Activated T-helper 1 cell treated with anti-CD3 and anti-CD28 coated beads, Interleukin-12 subunit alpha, Interleukin-12 subunit beta, Interleukin-2, Interleukin-4 antibody, amounts not matched to agents 30 ng/mL and 10 ng/mL and 1 ng/mL, durations not matched to agents 14 hours and 24 hours and 36 hours (primary cell): ENCODE data around the gene MAP1A. TPM values are rescaled to one million over a fixed set of nuclear protein-coding genes. Genes with fewer than 3 reads are reported as not detected.

ENCODE experiments used
- DNase-seq: peaks from one replicate; pipeline ENCODE4 v3.0.0; 2021; ENCODE audit warnings: low spot score
- H3K27ac Mint-ChIP-seq: one replicate; pipeline ENCODE4 v1.8.0; 2021; ENCODE audit warnings: mild to moderate bottlenecking, mixed read lengths
- H3K27me3 Mint-ChIP-seq: one replicate; pipeline ENCODE4 v1.8.0; 2022; ENCODE audit warnings: mild to moderate bottlenecking, moderate library complexity, mixed read lengths; ENCODE audit not compliant: insufficient read depth
- H3K36me3 Mint-ChIP-seq: one replicate; pipeline ENCODE4 v1.8.0; 2021; ENCODE audit warnings: low read depth, mixed read lengths
- H3K4me1 Mint-ChIP-seq: one replicate; pipeline ENCODE4 v1.8.0; 2021; ENCODE audit warnings: low read depth, mixed read lengths
- H3K4me3 Mint-ChIP-seq: one replicate; pipeline ENCODE4 v1.8.0; 2021; ENCODE audit warnings: mild to moderate bottlenecking, moderate library complexity, mixed read lengths
- H3K9me3 Mint-ChIP-seq: one replicate; pipeline ENCODE4 v1.8.0; 2021; ENCODE audit warnings: mixed read lengths
- intact Hi-C: fragments of 100-400 bp; cut with micrococcal nuclease; formaldehyde crosslinking; loops from one replicate; pipeline ENCODE4 v1.15.1; 2024
- total RNA-seq: library from RNA; stranded (reverse); gene quantifications from 2 replicates; pipeline ENCODE4 v1.2.3, GENCODE V29; 2022

The MAP1A gene
- total RNA-seq = 2.2 and 2.3 TPM in 2 replicates

DNA sequence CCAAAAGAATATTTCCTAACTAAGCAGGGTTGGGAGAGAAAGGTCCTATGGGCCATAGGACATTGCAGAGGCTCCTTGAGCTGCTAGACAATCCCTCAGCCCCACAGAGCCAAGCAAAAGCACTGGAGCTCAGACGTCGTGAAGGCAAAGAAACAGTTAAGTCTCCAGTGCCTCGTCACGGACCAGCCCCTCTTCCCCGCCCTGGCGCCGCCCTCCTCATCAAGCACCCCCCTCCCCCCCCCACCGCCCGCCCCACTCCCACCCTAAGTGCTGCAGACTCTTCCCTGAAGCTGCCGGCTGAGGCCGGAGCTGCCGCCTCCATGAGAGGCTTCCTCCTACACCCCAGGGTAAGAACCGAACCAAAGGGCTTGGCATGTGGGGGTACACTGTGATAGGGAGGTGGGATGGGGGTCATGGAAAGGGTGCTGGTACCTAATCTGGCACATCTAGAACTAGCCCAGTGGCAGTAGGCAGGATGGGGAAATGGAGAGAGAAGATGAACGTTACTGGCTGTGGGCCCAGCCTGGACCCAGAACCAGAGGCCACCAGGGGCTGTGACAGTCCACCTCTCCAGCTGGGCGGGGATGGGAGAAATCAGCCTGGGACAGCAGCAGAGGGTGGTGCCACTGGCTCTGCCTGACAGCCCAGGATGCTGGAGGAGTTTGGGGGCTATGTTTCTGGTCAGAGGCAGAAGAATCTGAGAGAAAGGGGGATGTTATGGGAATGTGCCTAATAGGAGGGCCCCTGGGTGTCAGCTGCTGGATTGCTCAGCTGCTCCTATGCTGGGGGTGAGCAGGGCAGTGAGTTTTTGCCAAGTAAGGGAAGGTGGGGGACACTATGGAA lies at the start of gene MAP1A:
MAP1A (plus strand) TSS at position 255 of the 843 bp plus-strand sequence. CDS start 3,866 bp downstream, outside the sequence.
- peaks cover 10% of the 10 kb centered on the region for H3K27me3 Mint-ChIP-seq
- peak within 1 kb of the TSS; percentile 27 for H3K27ac Mint-ChIP-seq
- peak within 1 kb of the TSS; percentile 62 for H3K4me3 Mint-ChIP-seq
- intact Hi-C loops = loop anchor here (10.0 kb wide), 1 partner anchor 307 kb away; the partner anchor contains the start of genes MFAP1 and WDR76
- H3K36me3 Mint-ChIP-seq = peaks cover 14% of the 10 kb centered on the region
- DNase-seq = no peak
- H3K9me3 Mint-ChIP-seq = no peaks in the 10 kb centered on the region
- peaks cover 57% of the 10 kb centered on the region for H3K4me1 Mint-ChIP-seq

DNA sequence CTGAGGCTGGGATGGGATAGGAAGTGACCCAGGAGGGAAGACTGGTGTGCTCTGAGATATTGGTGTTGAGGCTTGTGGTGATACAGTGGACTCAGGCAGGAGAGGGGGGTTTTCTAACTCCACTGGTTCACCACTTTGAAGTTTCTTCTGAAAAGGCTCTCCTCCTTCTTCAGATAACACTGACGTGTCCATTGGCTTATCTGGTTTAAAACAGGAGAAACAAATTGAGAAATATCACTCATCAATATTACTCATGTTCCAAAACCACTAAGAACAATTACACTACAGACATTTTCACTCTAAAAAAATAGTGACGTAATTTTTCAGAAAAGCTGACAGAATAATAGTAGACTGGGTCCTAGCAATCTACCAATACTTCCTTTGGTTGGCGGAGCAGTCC lies 47.5 kb upstream of the MAP1A start:
- H3K27ac Mint-ChIP-seq = no peak overlapping the region
- no peaks in the 10 kb centered on the region for H3K4me1 Mint-ChIP-seq
- intact Hi-C loops = no loop called here
- no peaks in the 10 kb centered on the region for H3K27me3 Mint-ChIP-seq
- H3K36me3 Mint-ChIP-seq = peaks cover 33% of the 10 kb centered on the region
- H3K4me3 Mint-ChIP-seq = no peak overlapping the region
- DNase-seq = no peak
- H3K9me3 Mint-ChIP-seq = no peaks in the 10 kb centered on the region

DNA sequence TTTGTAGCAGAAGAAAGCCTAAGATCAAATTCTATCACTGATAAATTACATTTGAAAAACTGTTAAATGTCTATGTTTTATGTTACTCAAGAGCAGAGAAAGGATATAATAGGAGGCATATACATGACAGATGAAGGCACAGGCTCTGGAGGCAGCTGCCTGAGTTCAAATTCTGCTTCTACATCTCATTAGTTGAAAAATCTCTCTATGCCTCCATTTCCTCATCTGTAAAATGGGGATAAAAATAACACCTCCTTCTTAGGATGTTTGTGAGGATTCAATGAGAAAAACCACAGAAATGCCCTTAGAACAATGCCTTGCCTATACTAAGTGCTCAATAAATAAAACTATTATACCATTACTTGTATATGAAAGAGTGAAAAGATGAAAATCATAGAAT lies 45.4 kb upstream of the MAP1A start:
- no peak for DNase-seq
- intact Hi-C loops = no loop called here
- H3K4me1 Mint-ChIP-seq = no peaks in the 10 kb centered on the region
- H3K27me3 Mint-ChIP-seq = no peaks in the 10 kb centered on the region
- H3K27ac Mint-ChIP-seq = no peak overlapping the region
- peaks cover 39% of the 10 kb centered on the region for H3K36me3 Mint-ChIP-seq
- no peaks in the 10 kb centered on the region for H3K9me3 Mint-ChIP-seq
- no peak overlapping the region for H3K4me3 Mint-ChIP-seq

DNA sequence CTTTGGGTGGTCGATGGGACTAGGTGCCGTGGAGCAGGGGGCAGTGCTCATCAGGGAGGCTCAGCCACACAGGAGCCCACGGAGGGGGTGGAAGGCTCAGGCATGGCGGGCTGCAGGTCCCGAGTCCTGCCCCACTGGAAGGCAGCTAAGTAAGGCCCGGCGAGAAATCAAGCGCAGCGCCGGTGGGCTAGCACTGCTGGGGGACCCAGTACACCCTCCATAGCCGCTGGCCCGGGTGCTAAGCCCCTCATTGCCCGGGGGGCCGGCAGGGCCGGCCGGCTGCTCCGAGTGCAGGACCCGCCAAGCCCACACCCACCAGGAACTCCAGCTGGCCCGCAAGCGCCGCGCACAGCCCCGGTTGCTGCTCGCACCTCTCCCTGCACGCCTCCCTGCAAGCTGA lies 43.5 kb upstream of the MAP1A start:
- peaks cover 52% of the 10 kb centered on the region for H3K36me3 Mint-ChIP-seq
- no peaks in the 10 kb centered on the region for H3K4me1 Mint-ChIP-seq
- no peaks in the 10 kb centered on the region for H3K9me3 Mint-ChIP-seq
- H3K4me3 Mint-ChIP-seq = no peak overlapping the region
- DNase-seq = no peak
- H3K27ac Mint-ChIP-seq = no peak overlapping the region
- H3K27me3 Mint-ChIP-seq = no peaks in the 10 kb centered on the region
- intact Hi-C loops = no loop called here

DNA sequence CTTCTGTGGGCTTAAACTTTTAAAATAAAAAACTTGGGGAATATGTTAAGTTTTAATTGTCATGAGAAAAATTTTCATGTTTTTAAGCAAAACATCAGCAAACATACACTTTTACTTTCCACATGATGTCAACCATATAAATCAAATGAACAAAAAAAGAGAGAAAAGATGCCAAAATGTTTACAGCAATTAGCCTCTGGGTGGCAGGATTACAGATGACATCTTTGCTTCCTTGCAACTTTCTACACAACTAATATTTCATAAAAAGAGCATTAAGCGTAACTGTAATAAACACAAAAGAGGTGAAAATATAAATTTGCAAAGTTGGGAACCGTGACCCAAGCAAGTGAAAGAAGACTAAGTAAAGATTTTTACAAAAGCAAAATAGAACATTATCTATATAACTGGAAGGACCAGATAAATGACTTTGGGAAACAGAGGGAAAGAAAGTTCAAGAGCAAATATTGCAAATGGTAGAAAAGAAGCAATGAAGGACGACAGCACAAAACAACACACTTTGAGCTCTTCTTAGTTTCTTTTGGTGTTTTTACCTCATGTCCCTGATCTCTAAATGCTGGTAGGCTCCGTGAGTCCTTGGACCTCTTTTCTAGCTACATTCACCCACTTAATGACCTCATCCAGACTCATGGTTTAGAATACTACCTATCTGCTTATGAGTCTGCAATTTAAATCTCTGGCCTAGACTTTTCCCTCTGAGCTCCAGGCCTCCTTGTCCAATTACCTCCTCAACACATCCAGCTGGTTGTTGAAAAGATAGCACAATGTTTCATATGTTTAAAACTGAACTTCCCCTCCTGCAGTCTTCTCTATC lies 33.9 kb upstream of the MAP1A start:
- DNase-seq = no peak
- intact Hi-C loops = no loop called here
- no peaks in the 10 kb centered on the region for H3K27me3 Mint-ChIP-seq
- H3K27ac Mint-ChIP-seq = no peak overlapping the region
- no peaks in the 10 kb centered on the region for H3K9me3 Mint-ChIP-seq
- H3K36me3 Mint-ChIP-seq = peaks cover 21% of the 10 kb centered on the region
- H3K4me3 Mint-ChIP-seq = no peak overlapping the region
- peaks cover 5% of the 10 kb centered on the region for H3K4me1 Mint-ChIP-seq

DNA sequence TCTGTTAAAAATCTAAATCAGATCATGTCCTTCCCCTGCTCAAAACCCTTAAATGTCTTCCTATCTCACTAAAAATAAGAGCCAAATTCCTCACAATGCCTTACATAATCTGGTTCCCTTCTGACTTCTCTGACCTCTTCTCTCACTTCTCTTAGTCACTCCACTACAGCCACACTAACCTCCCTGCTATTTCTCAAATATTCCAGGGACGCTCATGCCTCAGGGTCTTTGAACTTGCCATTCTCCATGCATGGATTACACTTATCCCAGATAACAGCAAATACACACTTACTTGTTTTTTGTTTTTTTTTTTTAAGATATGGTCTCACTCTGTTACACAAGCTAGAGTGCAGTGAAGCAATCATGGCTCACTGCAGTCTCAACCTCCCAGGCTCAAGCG lies 33.0 kb upstream of the MAP1A start:
- H3K36me3 Mint-ChIP-seq = peaks cover 19% of the 10 kb centered on the region
- intact Hi-C loops = no loop called here
- no peak overlapping the region for H3K27ac Mint-ChIP-seq
- no peaks in the 10 kb centered on the region for H3K27me3 Mint-ChIP-seq
- DNase-seq = no peak
- H3K4me3 Mint-ChIP-seq = no peak overlapping the region
- no peaks in the 10 kb centered on the region for H3K9me3 Mint-ChIP-seq
- peaks cover 12% of the 10 kb centered on the region for H3K4me1 Mint-ChIP-seq

DNA sequence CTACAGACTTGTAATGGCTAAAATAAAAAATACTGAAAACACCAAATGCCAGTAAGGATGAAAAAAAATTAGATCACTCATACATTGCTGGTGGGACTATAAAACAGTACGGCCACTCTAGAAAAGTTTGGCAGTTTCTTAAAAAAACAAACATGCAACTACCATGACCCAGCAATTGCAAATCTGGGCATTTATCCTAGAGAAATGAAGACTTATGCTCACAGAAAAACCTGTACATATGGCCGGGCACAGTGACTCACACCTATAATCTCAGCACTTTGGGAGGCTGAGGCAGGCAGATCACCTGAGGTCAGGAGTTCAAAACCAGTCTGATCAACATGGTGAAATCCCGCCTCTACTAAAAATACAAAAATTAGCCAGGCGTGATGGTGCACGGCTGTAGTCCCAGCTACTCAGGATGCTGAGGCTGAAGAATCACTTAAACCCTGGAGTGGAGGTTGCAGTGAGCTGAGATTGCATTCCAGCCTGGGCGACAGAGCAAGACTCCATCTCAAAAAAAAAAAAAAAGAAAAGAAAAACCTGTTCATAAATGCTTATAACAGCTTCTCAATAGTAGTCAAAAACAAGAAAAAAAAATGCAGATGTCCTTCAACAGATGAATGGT lies 30.0 kb upstream of the MAP1A start:
- intact Hi-C loops = no loop called here

DNA sequence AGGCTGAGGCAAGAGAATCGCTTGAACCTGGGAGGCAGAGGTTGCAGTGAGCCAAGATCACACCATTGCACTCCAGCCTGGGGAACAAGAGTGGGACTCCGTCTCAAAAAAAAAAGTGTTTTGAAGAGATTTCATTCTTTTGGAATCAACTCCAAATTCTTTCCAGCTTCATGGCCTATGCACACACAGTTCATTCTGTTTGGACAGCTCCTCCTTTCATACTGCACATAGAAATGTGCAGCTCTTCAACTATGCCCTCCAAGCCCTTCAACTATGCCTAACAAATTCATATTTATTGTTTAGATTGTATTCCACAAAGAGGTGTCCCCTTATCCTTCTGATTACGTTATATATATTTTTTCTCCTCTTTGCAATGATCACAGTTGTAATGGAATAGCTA lies 28.6 kb upstream of the MAP1A start:
- peaks cover 23% of the 10 kb centered on the region for H3K36me3 Mint-ChIP-seq
- no peak overlapping the region for H3K27ac Mint-ChIP-seq
- H3K4me3 Mint-ChIP-seq = no peak overlapping the region
- peaks cover 24% of the 10 kb centered on the region for H3K4me1 Mint-ChIP-seq
- no peaks in the 10 kb centered on the region for H3K27me3 Mint-ChIP-seq
- no peak for DNase-seq
- H3K9me3 Mint-ChIP-seq = no peaks in the 10 kb centered on the region
- intact Hi-C loops = no loop called here

More for the DNA sequence above, 30.0 kb upstream of the MAP1A start:
- no peak overlapping the region for H3K4me3 Mint-ChIP-seq
- peaks cover 20% of the 10 kb centered on the region for H3K36me3 Mint-ChIP-seq
- DNase-seq = no peak
- no peaks in the 10 kb centered on the region for H3K27me3 Mint-ChIP-seq
- no peaks in the 10 kb centered on the region for H3K9me3 Mint-ChIP-seq
- no peak overlapping the region for H3K27ac Mint-ChIP-seq
- peaks cover 17% of the 10 kb centered on the region for H3K4me1 Mint-ChIP-seq

DNA sequence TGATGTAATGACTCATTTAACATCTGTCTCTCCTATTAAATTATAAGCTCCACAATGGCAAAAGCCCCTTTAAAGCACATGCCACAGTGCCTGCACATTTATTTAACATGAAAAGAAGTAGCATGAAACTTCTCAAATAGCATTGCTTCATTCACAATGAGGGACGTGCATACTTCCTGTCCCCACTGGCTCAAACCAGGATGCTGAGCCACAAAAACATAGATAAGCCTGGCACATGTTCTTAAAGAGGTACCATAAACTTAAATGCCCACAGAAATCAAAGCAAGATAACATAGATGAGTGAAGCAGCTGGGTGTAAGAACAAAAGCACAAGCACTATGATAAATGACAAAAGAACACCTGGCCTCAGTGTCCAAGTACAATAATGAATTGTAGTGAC lies 28.2 kb upstream of the MAP1A start:
- H3K27ac Mint-ChIP-seq = no peak overlapping the region
- H3K4me3 Mint-ChIP-seq = no peak overlapping the region
- intact Hi-C loops = no loop called here
- DNase-seq = no peak
- H3K4me1 Mint-ChIP-seq = peaks cover 26% of the 10 kb centered on the region
- H3K9me3 Mint-ChIP-seq = no peaks in the 10 kb centered on the region
- peaks cover 20% of the 10 kb centered on the region for H3K36me3 Mint-ChIP-seq
- no peaks in the 10 kb centered on the region for H3K27me3 Mint-ChIP-seq

DNA sequence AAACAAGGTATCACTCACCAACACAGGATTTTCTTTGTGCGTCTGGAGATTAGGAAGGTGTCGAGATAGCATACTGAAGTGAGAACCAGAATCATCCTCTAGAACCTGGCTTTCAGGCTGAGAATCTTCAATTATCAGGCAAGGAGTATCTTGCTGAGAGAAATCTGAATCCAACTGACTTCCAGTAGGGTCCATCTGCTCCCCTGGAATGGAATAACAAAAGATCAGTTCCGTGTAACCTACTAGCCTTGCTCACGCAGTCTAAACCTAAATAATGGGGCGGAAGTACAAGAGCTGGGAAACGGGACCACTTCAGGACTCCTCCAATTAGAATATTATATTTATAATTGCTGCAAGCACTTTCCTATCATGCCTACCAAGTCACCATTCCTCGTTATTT lies 25.1 kb upstream of the MAP1A start:
- H3K4me1 Mint-ChIP-seq = peaks cover 26% of the 10 kb centered on the region
- no peak for DNase-seq
- H3K9me3 Mint-ChIP-seq = no peaks in the 10 kb centered on the region
- H3K4me3 Mint-ChIP-seq = peak overlapping the region; percentile 93
- no peaks in the 10 kb centered on the region for H3K27me3 Mint-ChIP-seq
- peaks cover 17% of the 10 kb centered on the region for H3K36me3 Mint-ChIP-seq
- intact Hi-C loops = loop anchor here (1.0 to 5.0 kb wide), 4 partner anchors 51 to 305 kb away; partner anchors contain the start of genes CCNDBP1, TUBGCP4 and ZSCAN29
- peak overlapping the region; percentile 97 for H3K27ac Mint-ChIP-seq

DNA sequence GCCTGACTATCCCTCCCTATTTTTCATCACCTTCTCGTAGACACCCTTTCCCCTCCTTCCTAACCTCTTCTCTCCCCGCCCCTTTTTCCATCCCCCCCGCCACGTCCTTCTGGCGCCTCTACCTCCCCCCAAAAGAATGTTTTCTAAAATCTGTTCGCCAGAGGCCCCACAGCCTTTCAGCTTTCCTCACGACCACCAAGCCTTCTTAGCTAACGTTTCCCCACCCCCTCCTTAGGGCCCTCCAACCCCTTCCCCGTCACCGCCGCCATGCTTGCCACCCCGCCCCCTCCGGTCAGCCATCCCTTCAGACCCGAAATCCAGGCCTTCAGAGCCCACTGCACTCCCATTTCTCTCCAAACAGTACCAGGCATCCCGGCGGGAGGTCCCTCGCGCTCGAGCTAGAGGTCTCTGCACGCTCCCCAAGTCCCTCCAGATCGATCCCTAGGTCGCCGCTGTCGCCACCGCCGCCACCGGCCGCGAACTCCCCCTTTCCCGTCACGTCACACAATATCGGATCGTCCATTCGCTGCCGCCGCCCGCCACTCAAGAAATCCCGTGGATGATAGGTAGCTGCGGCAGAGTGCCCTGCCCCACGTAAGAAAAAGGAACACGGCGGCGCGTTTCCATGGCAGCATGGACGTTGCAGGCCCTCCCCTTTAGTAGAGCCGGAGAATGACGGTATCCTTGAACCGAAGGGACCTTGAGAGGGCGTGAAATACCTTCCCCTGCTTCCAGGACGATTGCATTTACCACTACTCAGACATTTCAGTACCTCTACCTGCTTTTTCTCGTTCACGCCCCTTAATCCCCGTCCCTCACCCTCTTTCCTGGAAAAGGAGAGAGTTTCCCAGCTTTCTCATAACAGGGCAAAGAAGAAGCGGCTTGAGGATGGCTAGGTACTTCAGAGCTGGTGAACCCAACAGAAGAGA lies 24.5 kb upstream of the MAP1A start, which contains the start of gene TP53BP1:
TP53BP1 (minus strand) TSS at position 484 of the 929 bp plus-strand sequence; CDS start at position 371, 113 bp downstream.
- H3K9me3 Mint-ChIP-seq = no peaks in the 10 kb centered on the region
- H3K27ac Mint-ChIP-seq = peak within 1 kb of the TSS; percentile 97
- H3K27me3 Mint-ChIP-seq = no peaks in the 10 kb centered on the region
- intact Hi-C loops = loop anchor here (1.0 to 5.0 kb wide), 5 partner anchors 17 to 306 kb away; partner anchors contain the start of genes CCNDBP1, TUBGCP4 and ZSCAN29
- DNase-seq = peak; percentile 93
- H3K36me3 Mint-ChIP-seq = peaks cover 17% of the 10 kb centered on the region
- H3K4me3 Mint-ChIP-seq = peak within 1 kb of the TSS; percentile 93
- peaks cover 26% of the 10 kb centered on the region for H3K4me1 Mint-ChIP-seq
